ENCODE measurements around the gene MPPE1.

DNA sequence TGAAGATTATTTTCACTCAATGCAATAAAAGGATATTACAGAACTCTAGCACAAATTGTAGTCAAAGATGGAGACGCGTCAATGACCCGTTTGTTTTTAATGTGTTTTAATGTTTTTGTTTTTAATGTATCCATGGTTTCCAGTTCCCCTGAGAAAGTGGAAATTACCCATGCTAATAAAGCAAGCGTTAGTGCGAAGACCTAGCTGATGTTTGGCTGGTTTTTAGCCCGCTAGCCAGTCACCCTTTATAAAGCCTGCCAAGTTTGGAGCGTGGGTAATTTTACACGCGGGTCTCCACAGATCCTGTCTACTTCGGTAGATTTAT, 57.3 kb downstream of the MPPE1 start:
- TF ChIP-seq CTCF (IDR thresholded peaks at IDR 0.05): no peak
- no peak for TF ChIP-seq POLR2A (IDR thresholded peaks at IDR 0.05)

Measured in right lobe of liver (tissue), 4 donors.